ENCODE measurements around the gene BAX. TPM values are rescaled to one million over a fixed set of nuclear protein-coding genes. Genes with fewer than 3 reads are reported as not detected.

Gene BAX
- total and polyA plus RNA-seq, 2 of the 13 experiments (the other 11 are each of a cell fraction or from before 2014, with no cell fraction given), result 139 to 176 TPM

- TF ChIP-seq, protein P1, sequence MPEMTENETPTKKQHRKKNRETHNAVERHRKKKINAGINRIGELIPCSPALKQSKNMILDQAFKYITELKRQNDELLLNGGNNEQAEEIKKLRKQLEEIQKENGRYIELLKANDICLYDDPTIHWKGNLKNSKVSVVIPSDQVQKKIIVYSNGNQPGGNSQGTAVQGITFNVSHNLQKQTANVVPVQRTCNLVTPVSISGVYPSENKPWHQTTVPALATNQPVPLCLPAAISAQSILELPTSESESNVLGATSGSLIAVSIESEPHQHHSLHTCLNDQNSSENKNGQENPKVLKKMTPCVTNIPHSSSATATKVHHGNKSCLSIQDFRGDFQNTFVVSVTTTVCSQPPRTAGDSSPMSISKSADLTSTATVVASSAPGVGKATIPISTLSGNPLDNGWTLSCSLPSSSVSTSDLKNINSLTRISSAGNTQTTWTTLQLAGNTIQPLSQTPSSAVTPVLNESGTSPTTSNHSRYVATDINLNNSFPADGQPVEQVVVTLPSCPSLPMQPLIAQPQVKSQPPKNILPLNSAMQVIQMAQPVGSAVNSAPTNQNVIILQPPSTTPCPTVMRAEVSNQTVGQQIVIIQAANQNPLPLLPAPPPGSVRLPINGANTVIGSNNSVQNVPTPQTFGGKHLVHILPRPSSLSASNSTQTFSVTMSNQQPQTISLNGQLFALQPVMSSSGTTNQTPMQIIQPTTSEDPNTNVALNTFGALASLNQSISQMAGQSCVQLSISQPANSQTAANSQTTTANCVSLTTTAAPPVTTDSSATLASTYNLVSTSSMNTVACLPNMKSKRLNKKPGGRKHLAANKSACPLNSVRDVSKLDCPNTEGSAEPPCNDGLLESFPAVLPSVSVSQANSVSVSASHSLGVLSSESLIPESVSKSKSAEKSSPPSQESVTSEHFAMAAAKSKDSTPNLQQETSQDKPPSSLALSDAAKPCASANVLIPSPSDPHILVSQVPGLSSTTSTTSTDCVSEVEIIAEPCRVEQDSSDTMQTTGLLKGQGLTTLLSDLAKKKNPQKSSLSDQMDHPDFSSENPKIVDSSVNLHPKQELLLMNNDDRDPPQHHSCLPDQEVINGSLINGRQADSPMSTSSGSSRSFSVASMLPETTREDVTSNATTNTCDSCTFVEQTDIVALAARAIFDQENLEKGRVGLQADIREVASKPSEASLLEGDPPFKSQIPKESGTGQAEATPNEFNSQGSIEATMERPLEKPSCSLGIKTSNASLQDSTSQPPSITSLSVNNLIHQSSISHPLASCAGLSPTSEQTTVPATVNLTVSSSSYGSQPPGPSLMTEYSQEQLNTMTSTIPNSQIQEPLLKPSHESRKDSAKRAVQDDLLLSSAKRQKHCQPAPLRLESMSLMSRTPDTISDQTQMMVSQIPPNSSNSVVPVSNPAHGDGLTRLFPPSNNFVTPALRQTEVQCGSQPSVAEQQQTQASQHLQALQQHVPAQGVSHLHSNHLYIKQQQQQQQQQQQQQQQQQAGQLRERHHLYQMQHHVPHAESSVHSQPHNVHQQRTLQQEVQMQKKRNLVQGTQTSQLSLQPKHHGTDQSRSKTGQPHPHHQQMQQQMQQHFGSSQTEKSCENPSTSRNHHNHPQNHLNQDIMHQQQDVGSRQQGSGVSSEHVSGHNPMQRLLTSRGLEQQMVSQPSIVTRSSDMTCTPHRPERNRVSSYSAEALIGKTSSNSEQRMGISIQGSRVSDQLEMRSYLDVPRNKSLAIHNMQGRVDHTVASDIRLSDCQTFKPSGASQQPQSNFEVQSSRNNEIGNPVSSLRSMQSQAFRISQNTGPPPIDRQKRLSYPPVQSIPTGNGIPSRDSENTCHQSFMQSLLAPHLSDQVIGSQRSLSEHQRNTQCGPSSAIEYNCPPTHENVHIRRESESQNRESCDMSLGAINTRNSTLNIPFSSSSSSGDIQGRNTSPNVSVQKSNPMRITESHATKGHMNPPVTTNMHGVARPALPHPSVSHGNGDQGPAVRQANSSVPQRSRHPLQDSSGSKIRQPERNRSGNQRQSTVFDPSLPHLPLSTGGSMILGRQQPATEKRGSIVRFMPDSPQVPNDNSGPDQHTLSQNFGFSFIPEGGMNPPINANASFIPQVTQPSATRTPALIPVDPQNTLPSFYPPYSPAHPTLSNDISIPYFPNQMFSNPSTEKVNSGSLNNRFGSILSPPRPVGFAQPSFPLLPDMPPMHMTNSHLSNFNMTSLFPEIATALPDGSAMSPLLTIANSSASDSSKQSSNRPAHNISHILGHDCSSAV (CRISPR knock-in tag; IDR thresholded peaks at IDR 0.05; ENCODE audit: borderline replicate concordance), result no peak
- TF ChIP-seq ZBTB38 (CRISPR knock-in tag; IDR thresholded peaks at IDR 0.05), result peak; percentile 14; the same call in 1 of the 2 replicates
- TF ChIP-seq ZNF790 (CRISPR knock-in tag; IDR thresholded peaks at IDR 0.05; ENCODE audit: borderline replicate concordance), result no peak
- TF ChIP-seq ZNF407 (CRISPR knock-in tag; IDR thresholded peaks at IDR 0.05; ENCODE audit: not compliant biosample characterization), result no peak
- TF ChIP-seq ZMYM2 (CRISPR knock-in tag; IDR thresholded peaks at IDR 0.05), result peak; percentile 41; the same call in 1 of the 2 replicates
- TF ChIP-seq ZBTB4 (CRISPR knock-in tag; IDR thresholded peaks at IDR 0.05; ENCODE audit: borderline replicate concordance), result no peak
- TF ChIP-seq POGZ (CRISPR knock-in tag; IDR thresholded peaks at IDR 0.05), result no peak
- no peak for TF ChIP-seq ARID2 (CRISPR knock-in tag; IDR thresholded peaks at IDR 0.05; ENCODE audit: borderline replicate concordance)
Measured at GRCh38 chr19:48961051-48961649, 6.5 kb downstream of the BAX start (continued).
